BLaER1 (cell line): ENCODE measurements around the gene ZMYND10.

ENCODE experiments used
- H3K27ac ChIP-seq: shearing (Covaris generic); formaldehyde crosslinking; 2 replicates; pipeline ENCODE4 v1.8.1; 2022
- H3K27me3 ChIP-seq: shearing (Covaris generic); formaldehyde crosslinking; 2 replicates; pipeline ENCODE4 v1.8.1; 2022
- H3K36me3 ChIP-seq: shearing (Covaris generic); formaldehyde crosslinking; 2 replicates; pipeline ENCODE4 v1.8.1; 2022
- H3K4me1 ChIP-seq: shearing (Covaris generic); formaldehyde crosslinking; 2 replicates; pipeline ENCODE4 v1.8.1; 2022
- H3K4me2 ChIP-seq: shearing (Covaris generic); formaldehyde crosslinking; 2 replicates; pipeline ENCODE4 v1.8.1; 2022
- H3K4me3 ChIP-seq: shearing (Covaris generic); formaldehyde crosslinking; 2 replicates; pipeline ENCODE4 v1.8.1; 2022
- H3K9ac ChIP-seq: shearing (Covaris generic); formaldehyde crosslinking; 2 replicates; pipeline ENCODE4 v1.8.1; 2022
- H3K9me3 ChIP-seq: shearing (Covaris generic); formaldehyde crosslinking; 2 replicates; pipeline ENCODE4 v1.8.1; 2022
- H4K20me1 ChIP-seq: shearing (Covaris generic); formaldehyde crosslinking; 2 replicates; pipeline ENCODE4 v1.8.1; 2022
- Cebpa-rat ChIP-seq: shearing (Covaris generic); IDR thresholded peaks from 2 replicates; pipeline ENCODE4 v1.8.1; 2022

The ZMYND10 gene

GRCh38 chr3:50327943-50328691, 17.4 kb downstream of the ZMYND10 start, which contains the start of gene TUSC2:
Gene TUSC2 (minus strand): TSS chr3:50328223. CDS start chr3:50328099, 124 bp downstream.
- H3K4me1 ChIP-seq = peaks cover 35% of the 10 kb centered on the region
- peak within 1 kb of the TSS; percentile 90 for H3K9ac ChIP-seq
- H4K20me1 ChIP-seq = peaks cover 52% of the 10 kb centered on the region
- peaks cover 73% of the 10 kb centered on the region for H3K36me3 ChIP-seq
- peak within 1 kb of the TSS; percentile 87 for H3K4me3 ChIP-seq
- no peaks in the 10 kb centered on the region for H3K27me3 ChIP-seq
- peak within 1 kb of the TSS; percentile 87 for H3K27ac ChIP-seq
- H3K4me2 ChIP-seq = peak within 1 kb of the TSS; percentile 98
- no peaks in the 10 kb centered on the region for H3K9me3 ChIP-seq
- TF ChIP-seq Cebpa-rat = no peak

DNA sequence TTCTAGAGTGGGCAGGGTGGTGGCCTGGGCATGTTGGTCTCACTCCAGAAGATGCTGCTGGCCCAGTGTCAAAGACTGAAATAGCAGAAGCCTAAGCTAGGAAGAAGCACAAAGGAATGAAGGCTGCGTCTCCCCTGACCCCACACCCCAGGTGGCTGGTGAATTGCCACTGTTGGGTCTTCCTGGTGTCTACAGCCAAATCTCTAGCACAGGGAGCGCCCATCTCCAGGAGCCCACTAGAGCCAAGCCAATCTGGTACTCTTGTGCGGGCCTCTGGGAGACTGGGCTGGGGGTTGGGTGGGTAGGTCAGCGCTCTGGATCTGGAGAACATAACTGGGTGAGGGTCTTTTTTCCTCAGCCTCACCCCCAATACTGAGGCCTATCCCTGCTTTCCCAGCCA, 18.4 kb downstream of the ZMYND10 start:
- no peak for TF ChIP-seq Cebpa-rat
- Histone ChIP-seq H3K4me2 (peak overlapping the region; percentile 98), H3K4me3 (peak overlapping the region; percentile 87), H3K27me3 (no peaks in the 10 kb centered on the region), H3K36me3 (peaks cover 63% of the 10 kb centered on the region), H3K4me1 (peaks cover 43% of the 10 kb centered on the region), H3K9me3 (no peaks in the 10 kb centered on the region), H4K20me1 (peaks cover 42% of the 10 kb centered on the region), H3K27ac (peak overlapping the region; percentile 87), H3K9ac (peak overlapping the region; percentile 90)

DNA sequence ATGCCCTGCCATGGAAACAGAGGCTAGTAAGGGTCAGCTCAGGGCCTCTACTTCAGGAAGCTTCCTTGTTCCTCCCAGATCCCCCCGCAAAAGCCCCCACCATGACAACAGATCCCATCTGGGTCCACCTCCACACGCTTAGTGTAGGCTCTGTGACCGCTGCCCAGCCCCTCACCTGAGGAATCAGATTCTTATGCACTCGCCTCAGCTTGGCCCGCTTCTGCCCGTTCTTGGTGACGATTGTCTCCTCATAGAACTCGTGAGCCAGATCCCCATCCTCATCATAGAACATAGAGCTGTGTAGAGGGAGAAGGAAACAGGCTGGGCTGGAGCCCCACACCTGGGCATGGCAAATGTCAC, 19.4 kb downstream of the ZMYND10 start:
- no peak for TF ChIP-seq Cebpa-rat
- H3K4me1 ChIP-seq = peaks cover 47% of the 10 kb centered on the region
- H3K27me3 ChIP-seq = no peaks in the 10 kb centered on the region
- H3K9ac ChIP-seq = 0 out of 2 replicates have a peak overlapping the region, but pooled peaks have one; percentile 24
- H3K9me3 ChIP-seq = no peaks in the 10 kb centered on the region
- no peak overlapping the region for H3K27ac ChIP-seq
- H3K36me3 ChIP-seq = peaks cover 53% of the 10 kb centered on the region
- H4K20me1 ChIP-seq = peaks cover 33% of the 10 kb centered on the region
- no peak overlapping the region for H3K4me2 ChIP-seq
- no peak overlapping the region for H3K4me3 ChIP-seq

DNA sequence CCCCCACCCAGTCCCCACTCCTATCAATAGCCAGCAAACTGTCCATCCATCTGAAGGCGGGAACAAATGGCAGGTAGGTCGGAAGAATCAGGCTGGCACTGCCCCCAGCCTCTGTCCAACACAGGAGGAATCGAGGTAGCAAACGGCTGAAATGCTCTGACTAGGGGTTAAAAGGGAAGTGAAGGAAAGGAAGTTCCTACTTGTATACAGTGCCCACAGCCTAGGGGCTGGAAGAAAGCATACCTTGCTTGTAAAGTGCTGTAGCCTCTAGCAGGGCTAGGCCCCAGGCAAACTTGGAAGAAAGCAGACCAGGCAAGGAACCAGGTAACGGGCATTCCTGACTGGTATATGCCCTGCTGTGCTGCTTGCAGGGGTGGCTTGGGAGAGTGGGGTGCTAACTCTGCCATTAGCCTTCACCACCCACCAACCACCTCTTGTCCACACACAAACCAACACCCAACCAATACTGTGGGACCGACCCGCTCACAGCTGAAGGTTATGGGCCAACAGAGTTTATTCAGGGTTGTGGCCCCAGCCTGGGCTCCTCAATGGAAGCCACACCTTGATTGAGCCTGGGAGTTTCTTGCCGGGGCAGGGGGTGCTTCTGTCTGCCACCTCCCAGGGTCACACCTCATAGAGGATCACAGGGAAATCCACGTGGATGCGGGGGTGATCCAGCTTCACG, 19.9 kb downstream of the ZMYND10 start:
- no peak overlapping the region for H3K27ac ChIP-seq
- 0 out of 2 replicates have a peak overlapping the region, but pooled peaks have one; percentile 24 for H3K9ac ChIP-seq
- H3K4me3 ChIP-seq = no peak overlapping the region
- H3K9me3 ChIP-seq = no peaks in the 10 kb centered on the region
- H3K4me2 ChIP-seq = no peak overlapping the region
- no peak for TF ChIP-seq Cebpa-rat
- peaks cover 47% of the 10 kb centered on the region for H3K4me1 ChIP-seq
- peaks cover 27% of the 10 kb centered on the region for H4K20me1 ChIP-seq
- H3K36me3 ChIP-seq = peaks cover 48% of the 10 kb centered on the region
- no peaks in the 10 kb centered on the region for H3K27me3 ChIP-seq

DNA sequence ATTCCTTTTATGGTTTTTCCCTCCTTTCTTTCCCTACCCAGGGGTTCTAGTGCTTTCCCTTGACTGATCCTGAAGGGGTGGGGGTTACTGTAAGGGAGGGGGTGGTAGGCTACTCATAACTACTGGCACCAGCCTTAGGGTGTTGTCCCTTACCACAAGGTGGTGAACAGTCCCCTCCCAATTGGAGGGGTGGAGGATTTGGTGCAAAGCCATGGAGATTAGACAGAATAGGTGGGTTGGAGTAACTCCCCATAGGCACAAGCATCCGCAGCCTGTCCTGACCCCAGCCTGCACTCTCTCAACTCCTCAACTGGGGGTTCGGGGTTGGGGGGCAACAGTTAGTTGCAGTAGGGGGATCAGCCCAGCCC, 20.4 kb downstream of the ZMYND10 start:
- no peak overlapping the region for H3K4me3 ChIP-seq
- no peak overlapping the region for H3K4me2 ChIP-seq
- peaks cover 52% of the 10 kb centered on the region for H3K4me1 ChIP-seq
- peaks cover 26% of the 10 kb centered on the region for H4K20me1 ChIP-seq
- H3K36me3 ChIP-seq = peaks cover 43% of the 10 kb centered on the region
- no peaks in the 10 kb centered on the region for H3K9me3 ChIP-seq
- TF ChIP-seq Cebpa-rat = no peak
- no peaks in the 10 kb centered on the region for H3K27me3 ChIP-seq
- no peak overlapping the region for H3K9ac ChIP-seq
- no peak overlapping the region for H3K27ac ChIP-seq

DNA sequence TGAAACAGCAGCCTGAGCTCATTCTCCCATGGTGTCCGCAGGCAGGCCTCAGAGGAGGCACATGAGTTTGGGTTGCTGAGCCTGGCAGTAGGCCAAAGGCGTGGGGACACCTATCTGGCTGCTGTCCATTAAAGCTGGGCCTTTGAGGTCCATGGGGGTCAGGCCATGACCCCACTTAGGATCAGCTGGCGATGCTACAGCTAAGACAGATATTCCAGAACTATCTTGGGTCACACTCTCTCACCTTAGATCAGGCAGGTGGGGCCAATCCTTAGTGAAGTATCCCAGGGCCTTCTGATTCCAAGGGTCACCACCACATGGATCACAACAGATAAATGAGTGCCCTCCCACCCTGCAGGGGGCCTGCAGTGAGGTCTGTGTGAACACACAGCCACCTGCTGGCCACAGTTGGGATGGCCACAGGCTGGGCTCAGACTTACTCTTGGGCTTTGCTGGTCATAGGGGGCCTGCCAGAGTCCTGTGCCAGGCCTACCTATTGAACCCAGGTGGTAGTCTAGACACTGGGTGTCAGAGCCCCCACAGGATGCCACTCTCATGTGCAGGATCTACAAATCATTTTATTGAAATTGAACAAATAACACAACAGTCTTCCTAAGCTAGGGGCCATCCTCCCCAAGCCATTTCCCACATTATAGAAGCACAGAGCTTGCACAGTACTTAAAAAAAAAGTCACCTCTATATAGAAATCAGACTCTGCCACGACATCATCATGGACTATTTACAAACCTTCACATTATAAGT, 21.0 kb downstream of the ZMYND10 start:
- TF ChIP-seq Cebpa-rat = no peak
- no peaks in the 10 kb centered on the region for H3K9me3 ChIP-seq
- no peak overlapping the region for H3K4me2 ChIP-seq
- H3K9ac ChIP-seq = no peak overlapping the region
- H3K4me3 ChIP-seq = no peak overlapping the region
- peaks cover 26% of the 10 kb centered on the region for H4K20me1 ChIP-seq
- H3K27me3 ChIP-seq = no peaks in the 10 kb centered on the region
- peaks cover 43% of the 10 kb centered on the region for H3K36me3 ChIP-seq
- H3K27ac ChIP-seq = no peak overlapping the region
- peaks cover 57% of the 10 kb centered on the region for H3K4me1 ChIP-seq

DNA sequence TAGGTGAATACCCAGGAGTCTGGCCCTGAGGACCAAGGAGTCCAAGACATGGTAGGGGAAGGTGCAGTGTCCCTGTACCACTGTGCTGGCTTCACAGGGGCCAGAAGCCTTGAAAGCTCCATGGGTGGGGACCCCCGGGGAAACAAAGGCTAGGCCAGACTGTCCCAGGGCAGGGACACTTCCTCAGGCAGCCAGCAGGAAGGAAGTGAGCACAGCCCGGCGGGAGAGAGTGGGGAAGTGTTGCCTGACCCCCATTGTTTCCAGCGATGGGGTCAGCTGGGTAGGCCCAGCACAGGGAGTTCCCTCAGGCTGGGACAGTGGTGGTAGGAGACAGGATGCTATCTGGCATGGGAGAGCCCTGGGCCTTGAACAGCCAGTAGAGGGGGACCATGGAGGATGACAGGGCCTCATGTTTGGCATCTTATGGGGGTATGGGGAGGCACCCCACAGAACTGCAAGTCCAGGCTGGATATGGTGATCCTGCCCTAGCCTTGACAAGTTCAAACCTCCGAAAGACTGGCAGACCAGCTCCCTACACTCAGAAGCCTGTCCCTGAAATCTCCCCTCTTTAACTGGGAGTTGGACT, 21.8 kb downstream of the ZMYND10 start:
- no peak for TF ChIP-seq Cebpa-rat
- H4K20me1 ChIP-seq = peaks cover 31% of the 10 kb centered on the region
- no peak overlapping the region for H3K4me3 ChIP-seq
- no peaks in the 10 kb centered on the region for H3K27me3 ChIP-seq
- no peak overlapping the region for H3K9ac ChIP-seq
- H3K36me3 ChIP-seq = peaks cover 45% of the 10 kb centered on the region
- H3K4me2 ChIP-seq = peak overlapping the region; percentile 33
- H3K9me3 ChIP-seq = no peaks in the 10 kb centered on the region
- H3K27ac ChIP-seq = peak overlapping the region; percentile 48
- peaks cover 61% of the 10 kb centered on the region for H3K4me1 ChIP-seq

DNA sequence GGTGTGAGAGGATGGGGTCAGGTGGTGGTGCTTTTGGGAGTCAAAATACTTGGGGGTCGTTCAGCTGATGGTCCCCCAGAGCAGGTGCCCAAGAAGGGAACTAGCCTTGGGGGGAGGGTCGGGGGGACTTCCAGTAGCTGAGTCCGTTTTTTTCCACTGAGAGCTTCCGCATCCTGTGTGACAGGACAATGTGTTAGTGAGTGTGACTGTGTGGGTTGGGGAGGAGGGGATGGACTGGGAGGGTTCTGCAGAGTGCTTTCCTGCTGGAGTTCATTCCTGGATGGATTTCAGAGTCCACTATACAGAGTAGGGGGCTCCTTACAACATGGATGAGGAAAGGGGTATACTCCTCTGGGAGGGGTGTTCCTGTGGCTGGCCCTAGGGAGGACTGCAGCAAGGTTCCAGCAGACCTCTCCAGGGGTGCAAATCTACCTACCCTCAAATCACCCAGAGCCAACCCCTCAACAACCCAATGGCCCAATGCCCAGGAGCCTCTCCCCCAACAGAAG, 22.4 kb downstream of the ZMYND10 start:
- peaks cover 62% of the 10 kb centered on the region for H3K4me1 ChIP-seq
- H3K27ac ChIP-seq = peak overlapping the region; percentile 48
- H3K4me3 ChIP-seq = no peak overlapping the region
- no peak for TF ChIP-seq Cebpa-rat
- no peaks in the 10 kb centered on the region for H3K27me3 ChIP-seq
- peaks cover 36% of the 10 kb centered on the region for H4K20me1 ChIP-seq
- H3K9ac ChIP-seq = no peak overlapping the region
- no peaks in the 10 kb centered on the region for H3K9me3 ChIP-seq
- H3K4me2 ChIP-seq = peak overlapping the region; percentile 94
- peaks cover 51% of the 10 kb centered on the region for H3K36me3 ChIP-seq

- H3K36me3 ChIP-seq = peaks cover 57% of the 10 kb centered on the region
- peak within 1 kb of the TSS; percentile 100 for H3K9ac ChIP-seq
- no peak for TF ChIP-seq Cebpa-rat
- H3K4me3 ChIP-seq = peak within 1 kb of the TSS; percentile 78
- H3K27me3 ChIP-seq = no peaks in the 10 kb centered on the region
- H3K9me3 ChIP-seq = no peaks in the 10 kb centered on the region
- peaks cover 38% of the 10 kb centered on the region for H4K20me1 ChIP-seq
- H3K4me2 ChIP-seq = peak within 1 kb of the TSS; percentile 94
- peak within 1 kb of the TSS; percentile 100 for H3K27ac ChIP-seq
- peaks cover 67% of the 10 kb centered on the region for H3K4me1 ChIP-seq
These were observed 23.0 kb downstream of the ZMYND10 start, which contains the start of gene HYAL2 for GRCh38 chr3:50322386-50323091. Gene HYAL2 (minus strand): TSS chr3:50322745. CDS start chr3:50320489, 2,256 bp downstream.
